GM12878 (cell line): ENCODE results near the gene SLC25A45. TPM values are rescaled to one million over a fixed set of nuclear protein-coding genes. Genes with fewer than 3 reads are reported as not detected.
A peak's percentile ranks its signal among the peaks of the same experiment; 100 is the strongest.

ENCODE experiments used
- ATF7 ChIP-seq: fragments of 450-650 bp; IDR thresholded peaks from 2 replicates; pipeline ENCODE4 v1.6.1; 2016; ENCODE audit warnings: low read depth, mild to moderate bottlenecking
- BCL11A ChIP-seq: IDR thresholded peaks from 2 replicates; pipeline ENCODE4 v1.6.1; 2011; ENCODE audit warnings: low read depth, low read length
- BHLHE40 ChIP-seq, 2 experiments: fragments of 450-650 bp in 1 of 2; IDR thresholded peaks; 2 replicates each; pipeline ENCODE4 v1.6.1; 2011 to 2017; ENCODE audit warnings: low read depth in 2 of 2, borderline replicate concordance in 1 of 2, improper control_type of control experiment in 1 of 2, low read length in 1 of 2, mild to moderate bottlenecking in 1 of 2
- BMI1 ChIP-seq: fragments of 450-650 bp; IDR thresholded peaks from 2 replicates; pipeline ENCODE4 v1.6.1; 2016; ENCODE audit warnings: mild to moderate bottlenecking, moderate library complexity, borderline replicate concordance
- CHD2 ChIP-seq: IDR thresholded peaks from 2 replicates; pipeline ENCODE4 v1.6.1; 2011; ENCODE audit warnings: low read depth, low read length, improper control_type of control experiment, borderline replicate concordance
- ETV6 ChIP-seq, 2 experiments: fragments of 450-650 bp in 1 of 2; IDR thresholded peaks in 1 of 2; conservative IDR thresholded peaks in 1 of 2; 2 replicates each; pipeline ENCODE4 v1.6.1; 2014; ENCODE audit warnings: antibody characterized with exemption in 1 of 2, borderline replicate concordance in 1 of 2, low read depth in 1 of 2, mild to moderate bottlenecking in 1 of 2, moderate library complexity in 1 of 2
- JUND ChIP-seq: IDR thresholded peaks from 2 replicates; pipeline ENCODE4 v1.6.1; 2012; ENCODE audit warnings: low read depth, mild to moderate bottlenecking, low read length, improper control_type of control experiment, moderate library complexity
- LARP7 ChIP-seq: fragments of 450-650 bp; IDR thresholded peaks from 2 replicates; pipeline ENCODE4 v1.6.1; 2017; ENCODE audit warnings: mild to moderate bottlenecking
- PAX5 ChIP-seq: IDR thresholded peaks from 2 replicates; pipeline ENCODE4 v1.6.1; 2011; ENCODE audit warnings: low read depth, low read length, borderline replicate concordance
- POLR2A ChIP-seq: IDR thresholded peaks from 2 replicates; pipeline ENCODE4 v1.6.1; 2011; ENCODE audit warnings: low read depth, mild to moderate bottlenecking, low read length
- POLR2AphosphoS2 ChIP-seq: IDR thresholded peaks from 2 replicates; pipeline ENCODE4 v1.6.1; 2011; ENCODE audit warnings: low read depth, mild to moderate bottlenecking, low read length, improper control_type of control experiment, moderate library complexity
- POU2F2 ChIP-seq: IDR thresholded peaks from 3 replicates; pipeline ENCODE4 v1.6.1; 2011; ENCODE audit warnings: low read depth, mild to moderate bottlenecking, low read length, borderline replicate concordance
- RAD21 ChIP-seq: IDR thresholded peaks from 2 replicates; pipeline ENCODE4 v1.6.1; 2011; ENCODE audit warnings: mild to moderate bottlenecking, low read depth, low read length, moderate library complexity; ENCODE audit not compliant: insufficient read depth
- SMAD5 ChIP-seq: IDR thresholded peaks from 2 replicates; pipeline ENCODE4 v1.6.1; 2016; ENCODE audit warnings: antibody characterized with exemption, low read depth
- SMC3 ChIP-seq: IDR thresholded peaks from 2 replicates; pipeline ENCODE4 v1.6.1; 2011; ENCODE audit warnings: low read length, improper control_type of control experiment, borderline replicate concordance
- TARDBP ChIP-seq: IDR thresholded peaks from 2 replicates; pipeline ENCODE4 v1.6.1; 2016; ENCODE audit warnings: borderline replicate concordance
- WRNIP1 ChIP-seq: IDR thresholded peaks from 2 replicates; pipeline ENCODE4 v1.6.1; 2011; ENCODE audit warnings: low read depth, low read length, improper control_type of control experiment, borderline replicate concordance
- polyA plus RNA-seq, 11 experiments: library from polyadenylated mRNA; depleted of rRNA in 4 of 11; unstranded in 6 of 11; stranded (reverse) in 5 of 11; fragments of >200 nt; fragmentation: Nextera tagmentation in 4 of 11; fragmentation: Illumina TruSeq in 1 of 11; extraction: Ambion mirVana in 4 of 11; extraction: Trizol in 1 of 11; gene quantifications; 1 replicate in 1 of 11; 2 replicates in 10 of 11; pipeline versions ENCODE4 v1.2.1 to v1.2.3, GENCODE V29; 2011 to 2016; ENCODE audit warnings: inconsistent platforms in 2 of 11, missing spikeins in 2 of 11, low read depth in 1 of 11
- total RNA-seq, 4 experiments: library from RNA; depleted of rRNA in 3 of 4; stranded (reverse); fragments of >200 nt in 3 of 4; fragmentation: Illumina TruSeq in 1 of 4; extraction: Trizol in 1 of 4; gene quantifications; 2 replicates each; pipeline versions ENCODE4 v1.2.1 to v1.2.3, GENCODE V29; 2013 to 2021
- TF ChIP-seq, protein P1 (sequence below): fragments of 450-650 bp; formaldehyde crosslinking; IDR thresholded peaks from 2 replicates; pipeline ENCODE4 v1.4.0; 2020; ENCODE audit warnings: mild to moderate bottlenecking, moderate library complexity
- TF ChIP-seq, protein P2 (sequence below): IDR thresholded peaks from 2 replicates; pipeline ENCODE4 v1.6.1; 2011; ENCODE audit warnings: borderline replicate concordance, low read depth, mild to moderate bottlenecking, moderate library complexity, mixed read lengths, low read length; ENCODE audit not compliant: insufficient read depth; ENCODE audit errors: extremely low read length
- TF ChIP-seq, protein P3 (sequence below): fragments of 450-650 bp; conservative IDR thresholded peaks from 2 replicates; pipeline ENCODE4 v1.6.1; 2017; ENCODE audit warnings: mild to moderate bottlenecking, moderate library complexity
- TF ChIP-seq, protein P4 (sequence below): IDR thresholded peaks from 2 replicates; pipeline ENCODE4 v1.6.1; 2012; ENCODE audit warnings: low read depth, low read length, improper control_type of control experiment

Gene SLC25A45
- total and polyA plus RNA-seq, 10 of the 15 experiments (the other 5 are each of a cell fraction or from before 2014, with no cell fraction given): 4.1 to 35.2 (median 20.3) TPM

DNA sequence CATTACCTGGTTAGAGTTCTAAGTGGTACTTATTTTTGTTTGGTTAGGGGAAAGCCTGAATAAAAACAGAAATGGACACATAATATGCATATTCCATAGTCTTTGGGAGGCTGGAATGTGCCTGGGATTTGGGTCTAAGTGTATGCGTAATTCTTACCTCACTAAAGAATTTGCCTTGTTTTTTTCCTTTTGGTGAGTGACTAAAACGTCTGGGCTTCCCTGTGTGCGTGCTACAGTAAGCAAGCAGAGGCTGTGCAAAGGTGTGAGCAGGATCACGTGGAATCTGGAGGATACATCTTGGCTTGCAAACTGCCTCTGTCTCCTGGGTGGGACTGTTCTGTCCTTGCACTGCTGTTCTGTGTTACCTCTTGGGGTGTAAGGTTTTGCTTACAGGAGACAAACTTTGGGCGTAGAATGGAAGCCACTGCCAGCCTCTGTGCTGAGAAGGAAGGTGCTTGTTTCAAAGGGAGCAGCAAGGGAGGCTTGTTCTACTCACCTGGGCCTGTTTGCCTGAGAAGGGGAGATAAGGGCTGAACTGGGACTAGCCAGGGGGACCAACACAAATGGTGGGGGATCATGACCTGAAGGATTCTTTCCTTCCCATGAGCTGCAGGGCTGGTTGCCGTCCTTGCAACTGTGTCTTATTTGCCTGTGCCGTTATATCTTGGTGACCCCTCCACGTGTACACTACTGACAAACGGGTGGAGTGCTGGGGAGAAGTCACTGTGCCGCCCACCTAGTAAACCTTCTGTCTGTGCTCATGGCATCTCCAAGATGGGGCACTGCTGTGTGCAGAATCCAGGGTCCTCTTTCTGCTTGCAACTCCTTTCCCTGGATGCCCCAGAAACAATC lies 44.6 kb upstream of the SLC25A45 start (continued):
- no peak for TF ChIP-seq ETV6 (conservative IDR thresholded peaks at IDR 0.05 in 1 of 2, IDR thresholded peaks at IDR 0.05 in 1 of 2; ENCODE audit: borderline replicate concordance in 1 of 2, low read depth in 1 of 2)
- peak; percentile 87 for TF ChIP-seq POLR2A
- TF ChIP-seq, protein P1, sequence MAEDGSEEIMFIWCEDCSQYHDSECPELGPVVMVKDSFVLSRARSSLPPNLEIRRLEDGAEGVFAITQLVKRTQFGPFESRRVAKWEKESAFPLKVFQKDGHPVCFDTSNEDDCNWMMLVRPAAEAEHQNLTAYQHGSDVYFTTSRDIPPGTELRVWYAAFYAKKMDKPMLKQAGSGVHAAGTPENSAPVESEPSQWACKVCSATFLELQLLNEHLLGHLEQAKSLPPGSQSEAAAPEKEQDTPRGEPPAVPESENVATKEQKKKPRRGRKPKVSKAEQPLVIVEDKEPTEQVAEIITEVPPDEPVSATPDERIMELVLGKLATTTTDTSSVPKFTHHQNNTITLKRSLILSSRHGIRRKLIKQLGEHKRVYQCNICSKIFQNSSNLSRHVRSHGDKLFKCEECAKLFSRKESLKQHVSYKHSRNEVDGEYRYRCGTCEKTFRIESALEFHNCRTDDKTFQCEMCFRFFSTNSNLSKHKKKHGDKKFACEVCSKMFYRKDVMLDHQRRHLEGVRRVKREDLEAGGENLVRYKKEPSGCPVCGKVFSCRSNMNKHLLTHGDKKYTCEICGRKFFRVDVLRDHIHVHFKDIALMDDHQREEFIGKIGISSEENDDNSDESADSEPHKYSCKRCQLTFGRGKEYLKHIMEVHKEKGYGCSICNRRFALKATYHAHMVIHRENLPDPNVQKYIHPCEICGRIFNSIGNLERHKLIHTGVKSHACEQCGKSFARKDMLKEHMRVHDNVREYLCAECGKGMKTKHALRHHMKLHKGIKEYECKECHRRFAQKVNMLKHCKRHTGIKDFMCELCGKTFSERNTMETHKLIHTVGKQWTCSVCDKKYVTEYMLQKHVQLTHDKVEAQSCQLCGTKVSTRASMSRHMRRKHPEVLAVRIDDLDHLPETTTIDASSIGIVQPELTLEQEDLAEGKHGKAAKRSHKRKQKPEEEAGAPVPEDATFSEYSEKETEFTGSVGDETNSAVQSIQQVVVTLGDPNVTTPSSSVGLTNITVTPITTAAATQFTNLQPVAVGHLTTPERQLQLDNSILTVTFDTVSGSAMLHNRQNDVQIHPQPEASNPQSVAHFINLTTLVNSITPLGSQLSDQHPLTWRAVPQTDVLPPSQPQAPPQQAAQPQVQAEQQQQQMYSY (CRISPR knock-in tag): no peak
- peak; percentile 11 to 36; a peak in 2 of 4 replicates for TF ChIP-seq BHLHE40 (IDR thresholded peaks at IDR 0.05; ENCODE audit: borderline replicate concordance in 1 of 2, low read depth in 2 of 2, low read length in 1 of 2)
- TF ChIP-seq JUND: no peak
- TF ChIP-seq, protein P2, sequence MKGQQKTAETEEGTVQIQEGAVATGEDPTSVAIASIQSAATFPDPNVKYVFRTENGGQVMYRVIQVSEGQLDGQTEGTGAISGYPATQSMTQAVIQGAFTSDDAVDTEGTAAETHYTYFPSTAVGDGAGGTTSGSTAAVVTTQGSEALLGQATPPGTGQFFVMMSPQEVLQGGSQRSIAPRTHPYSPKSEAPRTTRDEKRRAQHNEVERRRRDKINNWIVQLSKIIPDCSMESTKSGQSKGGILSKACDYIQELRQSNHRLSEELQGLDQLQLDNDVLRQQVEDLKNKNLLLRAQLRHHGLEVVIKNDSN: no peak
- peak; percentile 76; the same call in 1 of the 2 replicates for TF ChIP-seq WRNIP1
- peak; percentile 16; the same call in 1 of the 2 replicates for TF ChIP-seq SMC3
- TF ChIP-seq RAD21: no peak
- TF ChIP-seq CHD2: peak; percentile 32
- peak; percentile 85 for TF ChIP-seq POU2F2
- peak; percentile 80 for TF ChIP-seq SMAD5
- no peak for TF ChIP-seq LARP7
- no peak for TF ChIP-seq ATF7
- peak; percentile 66 for TF ChIP-seq BCL11A
- TF ChIP-seq POLR2AphosphoS2: peak; percentile 89
- TF ChIP-seq, protein P3, sequence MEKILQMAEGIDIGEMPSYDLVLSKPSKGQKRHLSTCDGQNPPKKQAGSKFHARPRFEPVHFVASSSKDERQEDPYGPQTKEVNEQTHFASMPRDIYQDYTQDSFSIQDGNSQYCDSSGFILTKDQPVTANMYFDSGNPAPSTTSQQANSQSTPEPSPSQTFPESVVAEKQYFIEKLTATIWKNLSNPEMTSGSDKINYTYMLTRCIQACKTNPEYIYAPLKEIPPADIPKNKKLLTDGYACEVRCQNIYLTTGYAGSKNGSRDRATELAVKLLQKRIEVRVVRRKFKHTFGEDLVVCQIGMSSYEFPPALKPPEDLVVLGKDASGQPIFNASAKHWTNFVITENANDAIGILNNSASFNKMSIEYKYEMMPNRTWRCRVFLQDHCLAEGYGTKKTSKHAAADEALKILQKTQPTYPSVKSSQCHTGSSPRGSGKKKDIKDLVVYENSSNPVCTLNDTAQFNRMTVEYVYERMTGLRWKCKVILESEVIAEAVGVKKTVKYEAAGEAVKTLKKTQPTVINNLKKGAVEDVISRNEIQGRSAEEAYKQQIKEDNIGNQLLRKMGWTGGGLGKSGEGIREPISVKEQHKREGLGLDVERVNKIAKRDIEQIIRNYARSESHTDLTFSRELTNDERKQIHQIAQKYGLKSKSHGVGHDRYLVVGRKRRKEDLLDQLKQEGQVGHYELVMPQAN: 0 out of 2 replicates have a peak, but pooled peaks have one; percentile 23
- TF ChIP-seq TARDBP: peak; percentile 53; the same call in 1 of the 2 replicates
- TF ChIP-seq BMI1: peak; percentile 19; the same call in 1 of the 2 replicates
- TF ChIP-seq, protein P4, sequence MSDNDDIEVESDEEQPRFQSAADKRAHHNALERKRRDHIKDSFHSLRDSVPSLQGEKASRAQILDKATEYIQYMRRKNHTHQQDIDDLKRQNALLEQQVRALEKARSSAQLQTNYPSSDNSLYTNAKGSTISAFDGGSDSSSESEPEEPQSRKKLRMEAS: peak; percentile 17; the same call in 1 of the 2 replicates
- TF ChIP-seq PAX5: peak; percentile 25; the same call in 1 of the 2 replicates
